Midbrain (tissue), 1 donor: ENCODE measurements around the gene TLE4.

Source experiments
- DNase-seq: peaks from one replicate; lab custom pipeline; 2025; lab: John Stamatoyannopoulos, UW

Gene TLE4

DNA sequence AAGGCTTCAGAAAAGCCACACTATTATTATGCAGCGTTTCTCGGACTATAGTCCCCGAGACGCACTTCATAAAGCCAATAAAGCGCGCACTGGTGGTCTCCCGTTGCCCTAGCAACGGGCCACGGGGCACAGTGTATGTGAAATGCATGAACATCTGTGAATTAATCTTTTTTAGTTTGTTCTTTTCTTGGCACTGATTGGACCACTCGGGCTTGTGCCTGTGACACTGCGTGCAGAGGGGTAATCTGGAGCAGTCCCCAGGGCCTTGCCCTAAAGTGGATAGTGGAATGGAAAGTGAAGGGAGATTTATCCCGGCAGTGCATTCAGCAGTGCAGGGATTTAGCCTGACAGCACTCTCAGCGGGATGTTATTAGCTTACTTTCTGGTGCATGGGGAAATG is 92.1 kb downstream of the TLE4 start:
- DNase-seq: no peak

DNA sequence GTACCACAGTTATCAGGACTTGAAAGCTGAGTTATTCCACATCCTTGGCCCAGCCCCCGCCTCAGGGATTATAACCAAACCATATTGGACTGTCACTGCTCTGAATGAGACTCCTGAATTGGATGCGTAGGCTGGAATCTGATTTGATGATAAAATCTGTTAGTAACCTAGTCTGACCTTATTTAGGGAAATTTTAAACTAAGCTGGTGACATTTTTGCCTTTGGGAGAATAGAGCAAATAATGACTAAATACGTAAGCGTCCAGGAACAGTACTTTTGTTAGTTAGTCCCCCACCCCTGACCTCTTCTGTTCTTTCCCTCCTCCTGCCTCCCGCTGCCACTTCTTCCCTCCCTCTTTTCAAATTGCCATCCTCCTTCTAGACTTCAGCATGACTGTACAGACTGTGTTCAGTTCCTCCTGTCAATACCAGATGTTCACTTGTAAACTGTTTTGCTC is 92.6 kb downstream of the TLE4 start:
- DNase-seq: no peak

DNA sequence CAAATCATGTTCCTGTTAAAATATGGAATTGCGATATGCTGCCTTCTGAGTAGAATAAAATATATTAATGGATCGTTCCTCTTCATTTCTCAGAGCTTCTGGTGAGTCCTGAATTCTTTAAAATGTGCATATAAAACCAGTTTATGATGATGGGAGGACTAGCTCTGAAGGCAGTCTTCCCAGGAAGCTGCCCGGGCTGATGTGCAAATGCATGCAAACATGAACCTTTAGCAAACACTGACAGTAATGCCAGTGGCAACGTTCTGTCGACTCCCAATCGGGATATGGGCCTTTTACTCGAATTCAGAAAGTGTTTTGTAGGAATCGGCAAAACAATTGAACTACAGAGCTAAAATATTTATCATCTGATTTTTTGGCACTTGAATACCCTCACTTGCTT is 93.6 kb downstream of the TLE4 start:
- no peak for DNase-seq

DNA sequence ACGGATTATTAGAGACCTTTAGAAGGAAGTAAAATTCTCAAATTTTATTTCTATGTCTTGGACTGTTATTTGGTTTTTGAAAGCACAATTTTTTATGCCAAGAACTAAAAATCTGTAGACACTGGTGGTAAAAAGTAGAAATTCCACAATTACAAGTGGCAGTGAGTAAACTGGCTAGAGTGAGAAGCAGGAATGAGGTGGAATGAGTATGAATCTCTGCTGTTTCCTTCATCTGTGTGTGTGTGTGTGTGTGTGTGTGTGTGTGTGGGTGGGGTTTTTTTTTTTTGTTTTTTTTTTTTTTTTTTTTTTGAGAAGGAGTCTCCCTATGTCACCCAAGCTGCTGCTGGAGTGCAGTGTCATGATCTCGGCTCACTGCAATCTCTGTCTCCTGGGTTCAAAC is 94.2 kb downstream of the TLE4 start:
- no peak for DNase-seq

DNA sequence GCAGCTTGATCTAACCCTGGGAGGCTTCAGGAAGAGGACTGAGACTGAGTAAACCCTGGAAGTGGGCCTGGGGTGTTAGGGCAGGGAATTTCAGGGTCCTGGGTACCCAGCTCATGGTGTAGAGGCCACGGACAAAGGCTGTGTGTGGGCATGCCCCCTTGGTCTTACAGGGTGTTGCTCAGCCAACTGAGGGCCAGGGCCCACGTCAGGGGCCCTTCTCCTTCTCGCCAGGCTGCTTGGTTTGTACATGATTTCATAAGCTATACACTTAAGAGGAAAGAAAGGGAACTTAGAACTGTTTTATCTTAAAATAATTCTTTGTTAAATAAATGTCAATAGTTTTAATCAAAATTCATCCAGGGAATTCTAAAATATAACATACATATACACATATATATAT is 95.4 kb downstream of the TLE4 start:
- no peak for DNase-seq

DNA sequence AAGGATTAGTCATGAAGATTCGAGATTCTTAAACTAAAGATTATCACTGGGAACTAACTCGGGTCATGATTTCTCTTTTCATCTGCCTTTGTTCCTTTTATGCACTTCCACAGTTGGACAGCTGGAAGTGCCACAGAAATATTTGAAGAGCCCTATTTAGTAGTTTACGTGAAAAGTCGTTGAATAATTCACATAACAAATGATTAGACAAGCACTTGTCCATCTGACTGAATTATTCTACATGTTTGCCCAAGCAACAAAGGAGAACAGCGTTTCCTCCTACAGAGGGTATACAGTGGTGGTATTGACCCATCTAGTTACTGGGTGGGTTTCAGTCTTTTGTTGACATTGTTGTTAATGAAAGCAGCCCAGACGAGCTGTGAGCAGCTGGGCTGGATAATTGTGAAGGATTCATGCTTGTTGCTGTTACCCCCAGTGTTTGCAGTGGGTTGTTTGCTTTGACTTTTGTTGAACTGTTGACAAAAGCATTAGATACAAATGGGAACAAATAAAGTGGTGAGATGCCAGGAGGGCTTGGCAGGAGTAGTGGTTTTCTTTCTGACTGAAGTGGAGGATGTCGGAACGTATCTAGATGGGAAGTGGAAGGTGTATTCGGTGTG is 96.2 kb downstream of the TLE4 start:
- peak; percentile 18 for DNase-seq

DNA sequence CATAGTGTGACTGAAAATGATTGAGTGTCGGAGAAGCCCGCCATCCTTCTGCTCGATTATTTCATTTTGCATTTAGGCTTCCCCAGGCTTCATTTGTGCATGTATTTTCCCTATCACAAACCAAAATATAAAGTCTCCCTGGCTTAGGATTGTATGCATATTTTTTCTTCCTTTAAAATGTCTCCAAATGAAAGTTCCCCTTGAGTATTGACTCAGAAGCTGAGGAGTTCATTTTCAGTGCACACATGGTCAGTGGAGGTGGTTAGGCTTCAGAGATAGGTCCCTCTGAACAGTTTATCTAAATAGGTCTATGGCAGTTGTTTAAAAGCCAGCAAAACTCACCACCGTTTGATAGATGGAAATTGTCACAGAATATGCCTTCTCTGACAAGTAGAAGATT is 97.2 kb downstream of the TLE4 start:
- DNase-seq: no peak

DNA sequence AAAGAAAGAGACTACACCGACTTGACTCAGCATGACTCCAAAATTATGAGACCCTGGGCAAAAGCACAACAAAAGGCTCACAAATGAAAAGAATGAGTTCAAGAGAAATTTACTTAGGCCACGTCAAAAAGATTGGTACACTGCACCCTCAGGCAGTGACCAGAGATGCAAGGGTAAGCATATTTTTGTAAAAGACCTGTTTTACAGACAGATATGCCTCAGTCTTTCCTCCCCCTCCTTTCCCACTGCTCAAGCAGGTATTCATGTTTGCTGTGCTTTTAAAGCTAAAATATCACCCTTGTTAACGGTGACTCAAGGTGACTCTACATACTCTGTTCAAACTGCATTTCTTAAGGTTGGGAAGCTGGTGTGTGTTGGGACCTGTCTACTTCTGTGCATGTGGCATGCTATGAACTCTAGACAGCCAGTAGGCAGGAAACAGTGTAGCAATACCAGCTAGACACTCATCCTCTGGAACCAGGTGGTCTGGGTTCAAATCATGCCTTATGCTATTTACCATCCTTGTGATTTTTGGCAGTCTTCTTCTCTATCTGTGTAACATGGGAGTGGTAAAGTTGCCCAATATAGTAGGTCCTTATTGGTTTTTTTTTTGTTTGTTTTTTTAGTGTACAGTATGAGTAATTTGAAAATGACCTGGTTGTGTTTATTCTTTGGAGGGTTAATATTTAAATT is 98.7 kb downstream of the TLE4 start:
- DNase-seq: no peak

DNA sequence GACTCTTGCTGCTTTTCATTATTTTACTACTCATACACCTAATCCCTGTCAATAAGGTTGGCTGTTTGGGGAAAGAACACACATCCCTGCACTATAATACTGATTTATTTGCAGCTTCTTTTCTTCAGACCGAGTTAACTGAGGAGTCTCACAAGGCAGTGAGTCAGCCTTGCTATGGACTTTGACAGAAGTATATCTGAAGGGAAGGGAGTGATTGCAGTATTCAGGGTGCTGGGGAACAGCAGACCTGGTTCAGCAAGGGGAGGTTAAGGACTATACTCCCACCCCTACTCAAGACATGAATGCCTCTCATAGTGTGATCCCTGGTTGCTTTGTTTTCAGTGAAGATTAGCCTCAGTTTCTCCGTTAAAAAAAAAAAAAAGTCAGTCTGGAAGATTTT is 99.8 kb downstream of the TLE4 start:
- no peak for DNase-seq

DNA sequence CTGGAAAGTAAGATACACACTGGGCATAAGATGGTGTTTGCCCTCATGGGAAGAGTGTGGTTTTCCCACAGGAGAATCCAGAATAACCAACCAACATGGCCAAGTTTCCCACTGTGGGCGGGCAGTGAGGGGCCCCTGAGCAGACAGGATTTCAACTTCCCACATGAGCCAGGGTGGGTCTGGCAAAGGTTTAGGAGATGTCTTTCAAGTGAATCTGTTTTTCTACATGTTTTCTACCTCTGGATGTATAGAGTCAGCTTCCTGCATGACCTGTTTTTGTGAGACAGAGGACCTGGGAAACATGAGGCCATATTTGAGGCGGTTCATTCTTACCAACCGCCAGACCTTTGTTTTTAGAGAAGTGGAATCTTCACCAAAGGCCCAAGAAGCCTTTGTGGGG is 100.5 kb downstream of the TLE4 start:
- DNase-seq: no peak

DNA sequence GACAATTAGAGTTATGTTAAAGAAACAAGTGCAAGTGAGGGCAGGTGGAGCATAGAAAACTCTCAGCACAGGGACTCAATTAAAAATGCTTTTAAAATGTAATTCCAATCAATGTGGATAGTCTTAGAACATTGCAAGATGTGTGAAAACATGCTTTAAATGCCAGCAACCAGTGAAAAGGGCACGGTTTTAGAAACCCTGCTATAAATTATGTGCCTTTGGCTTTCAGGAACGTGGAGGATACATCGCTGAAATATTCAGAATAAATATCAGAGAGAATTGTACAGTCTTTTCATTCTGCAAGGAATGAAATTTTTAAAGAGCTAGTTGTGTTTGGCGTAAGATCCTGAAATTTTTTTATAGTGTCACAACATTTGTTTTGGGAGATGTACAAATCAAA is 101.1 kb downstream of the TLE4 start:
- no peak for DNase-seq

DNA sequence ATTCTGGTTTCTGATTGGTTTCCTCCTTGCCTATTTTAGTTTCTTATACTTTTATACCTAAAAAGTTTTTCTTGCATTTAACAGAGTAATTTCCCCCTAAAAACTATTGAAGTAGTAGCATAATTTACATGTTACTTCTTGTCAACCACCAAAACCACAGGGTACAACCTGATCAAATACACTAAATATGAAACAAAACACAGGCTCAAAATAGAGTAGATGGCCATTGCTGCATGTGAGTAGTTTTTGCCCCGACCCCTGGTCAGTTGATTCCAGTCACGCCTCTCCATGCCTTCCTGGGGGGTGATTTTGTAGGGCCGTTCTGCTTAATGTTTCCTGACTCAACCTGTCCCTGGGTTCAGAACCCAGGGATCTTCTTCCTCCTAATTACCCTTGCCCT is 101.8 kb downstream of the TLE4 start:
- no peak for DNase-seq

DNA sequence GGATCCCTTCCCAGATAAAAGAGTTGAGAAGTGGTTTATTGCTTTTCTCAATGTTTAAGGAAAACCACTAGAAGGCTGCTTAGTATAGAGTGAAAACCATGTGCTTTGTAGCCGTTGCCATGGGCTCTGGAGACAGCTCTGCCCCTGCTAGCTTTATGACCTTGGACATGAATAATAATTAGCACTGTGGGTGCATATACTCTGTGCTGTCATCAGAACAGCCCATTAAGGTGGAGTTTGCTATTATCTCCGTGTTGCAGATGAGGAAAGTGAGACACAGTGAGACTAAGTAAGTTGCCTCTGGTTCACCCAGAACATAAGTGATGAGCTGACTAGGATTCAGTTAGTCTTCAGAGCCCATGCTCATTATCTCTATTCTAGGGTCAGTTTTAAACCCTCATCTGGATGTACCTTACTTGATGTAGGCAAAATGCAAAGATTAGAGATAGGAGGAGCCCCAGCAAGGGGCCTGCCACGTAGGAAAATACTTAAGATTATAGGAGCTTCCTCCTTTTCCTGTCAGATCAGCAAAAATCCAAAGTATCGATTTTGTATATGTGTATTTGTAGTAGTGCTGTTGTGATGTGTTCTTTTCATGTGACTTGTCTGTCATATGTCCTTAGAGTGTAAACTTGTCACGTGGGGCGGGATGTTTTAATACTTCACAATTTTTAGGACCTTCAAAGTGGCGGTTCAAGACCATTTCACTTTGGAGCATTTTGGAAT is 102.5 kb downstream of the TLE4 start:
- DNase-seq: no peak

DNA sequence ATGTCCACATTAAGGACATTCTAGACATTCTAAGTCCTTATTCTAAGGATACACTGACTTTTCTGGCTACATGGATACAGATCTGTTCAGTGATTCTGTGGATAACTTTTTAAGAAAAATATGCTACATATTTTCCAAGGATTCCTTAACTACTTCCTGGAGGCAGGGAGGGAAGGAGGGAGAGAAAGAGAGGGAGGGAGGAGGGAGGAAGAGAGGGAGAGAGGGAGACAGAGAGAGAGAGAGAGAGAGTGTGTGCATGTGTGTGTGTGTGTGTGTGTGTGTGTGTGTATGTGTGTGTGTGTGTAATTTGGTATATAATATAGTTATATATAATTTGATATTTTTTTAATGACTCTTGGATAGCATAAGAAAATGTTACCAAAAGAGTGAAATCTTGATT is 109.8 kb downstream of the TLE4 start:
- no peak for DNase-seq

DNA sequence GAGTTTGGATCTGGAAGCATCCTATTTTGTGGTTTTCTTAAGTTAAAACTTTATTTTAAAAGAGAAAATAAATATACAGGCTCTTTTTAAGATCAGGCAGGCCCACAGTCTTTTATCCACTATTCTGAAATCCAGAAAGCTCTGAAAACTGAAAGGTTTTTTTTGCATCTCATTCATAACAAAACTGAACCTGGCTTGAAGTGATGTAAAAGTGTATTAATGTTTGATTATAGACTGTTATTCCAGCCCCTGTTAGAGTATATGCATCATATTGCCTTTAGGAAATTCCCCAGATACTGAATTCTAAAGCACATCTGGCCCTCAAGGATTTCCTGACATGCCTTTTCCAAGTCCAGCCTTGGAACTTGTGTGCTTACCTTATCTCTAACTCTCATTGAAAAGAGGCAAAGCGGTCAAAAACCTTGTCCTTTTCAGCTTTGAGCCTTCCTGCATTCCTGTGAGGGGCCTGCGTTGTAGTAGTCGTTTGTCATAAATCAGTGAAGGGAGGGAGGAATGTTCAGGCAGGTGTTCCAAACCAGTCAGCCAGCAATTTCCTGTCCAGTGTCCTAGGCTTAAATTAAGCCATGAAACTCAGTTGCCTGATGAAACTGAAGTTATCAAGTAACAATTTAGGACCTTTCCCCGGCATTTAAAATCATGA is 110.4 kb downstream of the TLE4 start:
- no peak for DNase-seq

DNA sequence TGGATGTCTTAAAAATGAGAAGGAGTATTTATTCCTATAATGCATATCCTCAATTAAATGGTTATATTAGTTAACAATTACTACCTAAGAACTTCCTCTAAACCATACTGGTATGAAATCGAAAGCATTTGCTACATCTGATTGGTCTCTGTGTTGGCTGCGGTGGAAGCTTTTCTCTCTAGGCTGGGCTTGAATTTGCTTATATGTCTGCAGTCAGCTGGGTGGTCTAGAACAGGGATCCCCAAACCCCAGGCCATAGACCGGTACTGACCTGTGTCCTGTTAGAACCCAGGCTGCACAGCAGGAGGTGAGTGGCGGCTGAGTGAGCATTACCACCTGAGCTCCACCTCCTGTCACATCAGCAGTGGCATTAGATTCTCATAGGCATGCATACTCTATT is 112.3 kb downstream of the TLE4 start:
- no peak for DNase-seq

DNA sequence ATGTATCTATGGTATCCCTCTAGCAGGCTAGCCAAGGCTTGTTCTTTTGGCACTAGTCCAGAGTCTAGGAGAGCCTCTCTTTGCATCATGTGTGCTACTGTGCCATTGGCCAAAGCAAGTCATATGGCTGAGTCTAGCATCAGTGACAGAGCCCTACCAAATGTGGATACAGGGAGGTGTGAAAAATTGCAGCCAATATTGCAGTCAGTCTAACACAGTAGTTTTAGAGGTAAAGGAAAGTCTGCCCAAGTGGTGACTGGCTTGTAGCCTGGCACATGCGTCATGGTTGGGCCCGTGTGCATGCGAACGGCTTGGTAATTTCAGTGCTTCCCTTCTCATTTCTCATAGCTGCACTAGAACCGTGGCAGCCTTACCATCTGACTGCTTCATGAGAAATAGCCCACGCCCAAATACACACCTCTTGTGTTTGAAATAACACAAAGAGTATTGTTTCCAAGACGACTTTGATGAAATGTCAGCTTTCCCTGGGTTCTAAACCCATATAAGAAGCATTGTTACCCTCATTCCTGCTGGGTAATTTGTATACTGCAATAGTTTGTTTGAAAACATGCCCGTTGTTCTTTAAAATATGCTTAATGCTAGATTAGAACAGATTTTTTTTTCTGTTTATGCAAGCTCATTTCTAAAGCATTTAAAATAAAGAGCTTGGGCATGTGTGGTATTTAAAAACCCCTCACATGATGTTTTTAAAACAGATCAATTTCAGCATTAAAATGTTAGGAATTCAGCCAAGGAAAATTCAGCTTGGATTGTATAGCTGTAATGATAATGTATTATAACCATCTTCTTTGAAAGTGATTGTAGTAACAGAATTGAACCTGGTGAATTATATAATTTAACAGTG is 113.2 kb downstream of the TLE4 start:
- DNase-seq: no peak

DNA sequence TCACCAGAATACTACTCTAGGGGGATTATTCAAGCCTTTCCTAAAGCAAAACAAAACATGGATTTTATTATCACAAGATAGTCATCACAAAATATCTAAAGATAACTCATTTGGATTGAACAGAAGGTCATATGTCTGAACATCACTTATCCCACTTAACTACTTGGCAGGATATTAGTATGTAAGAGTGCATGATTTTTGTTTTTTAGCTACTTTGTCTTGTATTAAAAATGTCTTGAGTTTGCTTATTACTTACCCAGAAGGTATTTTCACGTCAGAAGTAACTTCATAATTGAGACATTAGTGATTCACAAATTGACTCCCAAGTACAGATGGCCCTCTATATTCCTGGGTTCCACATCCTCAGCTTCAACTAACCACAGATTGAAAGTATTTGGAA is 113.8 kb downstream of the TLE4 start:
- DNase-seq: no peak

DNA sequence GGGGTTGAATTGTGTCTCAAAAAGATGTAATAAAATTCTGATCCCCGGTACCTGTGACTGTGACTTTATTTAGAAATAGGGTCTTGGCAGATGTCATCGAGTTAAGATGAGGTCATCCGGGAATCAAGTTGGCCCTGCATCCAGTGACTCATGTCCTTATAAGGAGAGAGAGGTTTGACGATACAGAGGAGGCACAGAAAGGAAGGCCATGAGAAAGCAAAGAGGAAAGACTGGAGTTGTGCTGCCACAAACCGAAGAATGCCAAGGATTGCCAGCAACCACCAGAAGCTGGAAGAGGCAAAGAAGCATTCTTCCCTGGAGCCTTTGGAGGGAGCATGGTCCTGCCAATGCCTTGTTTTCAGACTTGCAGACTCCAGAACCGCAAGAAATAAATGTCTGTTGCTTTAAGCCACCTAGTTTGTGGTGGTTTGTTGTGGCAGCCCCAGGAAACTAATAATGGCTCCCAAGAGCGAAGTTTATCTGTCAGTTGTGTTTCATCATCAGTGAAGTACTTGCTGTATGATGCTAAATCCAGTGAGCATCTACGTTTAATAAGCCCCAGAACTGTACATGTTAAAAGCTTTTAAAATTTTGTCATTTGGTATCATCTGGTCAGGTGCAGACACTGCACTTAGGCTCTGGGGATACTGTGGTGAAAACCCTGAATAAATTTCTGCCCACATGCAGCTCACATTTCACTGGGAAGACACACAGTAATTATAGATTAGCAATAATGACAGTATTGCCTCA is 114.8 kb downstream of the TLE4 start:
- DNase-seq: no peak

DNA sequence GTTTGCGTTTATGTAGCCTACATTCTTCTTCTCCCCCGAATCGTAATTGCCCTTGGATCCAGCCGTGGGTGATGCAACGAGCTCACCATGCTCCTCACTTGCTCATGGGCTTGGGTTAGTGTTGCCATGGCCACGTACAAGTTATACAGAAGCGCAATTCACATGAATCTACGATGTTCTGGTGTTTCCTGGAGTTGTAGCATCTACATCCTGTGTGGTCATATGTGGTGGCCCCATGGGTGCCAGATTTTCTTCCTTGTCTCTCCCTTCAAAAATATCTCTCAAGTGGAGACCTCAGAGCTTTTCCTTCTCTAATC is 115.3 kb downstream of the TLE4 start:
- no peak for DNase-seq

DNA sequence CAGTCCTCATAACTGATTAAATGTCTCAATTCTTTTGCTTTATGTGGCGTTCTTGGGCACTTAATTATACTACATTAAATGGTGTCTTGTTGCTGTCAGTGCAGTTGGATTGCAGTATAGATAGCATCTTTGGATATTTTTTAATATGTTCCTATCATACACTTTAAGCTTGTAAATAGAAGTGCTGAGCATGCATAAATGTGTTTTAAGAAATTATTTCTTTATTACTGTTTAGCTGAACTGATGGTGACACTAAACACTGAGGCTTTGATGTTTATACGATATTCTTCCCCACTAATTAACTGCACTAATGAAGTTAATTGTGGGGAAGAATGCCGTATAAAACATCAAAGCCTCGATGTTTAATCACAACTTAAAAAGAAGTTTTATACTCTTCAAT is 116.6 kb downstream of the TLE4 start:
- DNase-seq: no peak
